Ascending aorta (tissue), 2 donors: Measurements from ENCODE around the gene NPTX1. TPM values are rescaled to one million over a fixed set of nuclear protein-coding genes. Genes with fewer than 3 reads are reported as not detected.

ENCODE experiments used
- DNase-seq, 2 donors: peaks; one replicate each; pipeline ENCODE4 v3.0.0-alpha.2; 2019; ENCODE audit warnings: low spot score in 2 of 2
- H3K27ac ChIP-seq, 2 donors: fragments of 200-600 bp; sonication (generic); one replicate each; pipeline ENCODE4 v1.5.1; 2016 to 2017; ENCODE audit warnings: mild to moderate bottlenecking in 1 of 2
- H3K27me3 ChIP-seq: fragments of 200-600 bp; sonication (generic); one replicate; pipeline ENCODE4 v1.5.1; 2017
- H3K36me3 ChIP-seq, 2 donors: fragments of 200-600 bp; sonication (generic); one replicate each; pipeline ENCODE4 v1.5.1; 2016
- H3K4me1 ChIP-seq, 2 donors: fragments of 200-600 bp; sonication (generic); one replicate each; pipeline ENCODE4 v1.5.1; 2016 to 2017; ENCODE audit warnings: mild to moderate bottlenecking in 1 of 2
- H3K4me3 ChIP-seq, 2 donors: fragments of 200-600 bp; sonication (generic); one replicate each; pipeline ENCODE4 v1.5.1; 2016 to 2017; ENCODE audit warnings: mild to moderate bottlenecking in 1 of 2
- H3K9me3 ChIP-seq, 2 donors: fragments of 200-600 bp; sonication (generic); one replicate each; pipeline ENCODE4 v1.5.1; 2016
- CTCF ChIP-seq, 3 experiments: fragments of 200-600 bp in 2 of 3; fragments of 450-650 bp in 1 of 3; sonication (generic) in 2 of 3; IDR thresholded peaks; one replicate each; pipeline ENCODE4 v1.5.1; 2016 to 2019; ENCODE audit warnings: antibody characterized with exemption in 3 of 3, mild to moderate bottlenecking in 1 of 3, moderate library complexity in 1 of 3
- intact Hi-C: fragments of 100-400 bp; cut with DNase I; formaldehyde crosslinking; loops from one replicate; pipeline ENCODE4 v1.15.1; 2023
- total RNA-seq: library from RNA; depleted of rRNA; stranded (reverse); fragments of >200 nt; gene quantifications from one replicate; pipeline ENCODE4 v1.1.0, GENCODE V29; 2016

The NPTX1 gene
- total RNA-seq, 1 donor from 2014 or later, result not detected

GRCh38 chr17:80487511-80487910, 11.1 kb upstream of the NPTX1 start:
- H3K4me1 ChIP-seq, result no peaks in the 10 kb centered on the region
- no peaks in the 10 kb centered on the region for H3K9me3 ChIP-seq
- no peak overlapping the region for H3K27ac ChIP-seq
- H3K4me3 ChIP-seq, result no peak overlapping the region
- no peak for TF ChIP-seq CTCF (IDR thresholded peaks at IDR 0.05)
- intact Hi-C loops, result no loop called here
- no peak for DNase-seq
- H3K27me3 ChIP-seq, result no peaks in the 10 kb centered on the region
- H3K36me3 ChIP-seq, result no peaks in the 10 kb centered on the region

GRCh38 chr17:80486692-80487091, 10.3 kb upstream of the NPTX1 start:
- H3K4me3 ChIP-seq, result no peak overlapping the region

GRCh38 chr17:80485846-80486245, 9.4 kb upstream of the NPTX1 start:
- intact Hi-C loops, result no loop called here
- H3K36me3 ChIP-seq, result no peaks in the 10 kb centered on the region
- H3K4me1 ChIP-seq, result no peaks in the 10 kb centered on the region
- no peak overlapping the region for H3K4me3 ChIP-seq
- H3K27ac ChIP-seq, result no peak overlapping the region
- H3K27me3 ChIP-seq, result peaks cover 5% of the 10 kb centered on the region
- DNase-seq, result no peak
- TF ChIP-seq CTCF (IDR thresholded peaks at IDR 0.05), result no peak
- H3K9me3 ChIP-seq, result no peaks in the 10 kb centered on the region

More at GRCh38 chr17:80486692-80487091, 10.3 kb upstream of the NPTX1 start:
- Histone ChIP-seq H3K9me3 (no peaks in the 10 kb centered on the region), H3K4me1 (no peaks in the 10 kb centered on the region), H3K27me3 (no peaks in the 10 kb centered on the region), H3K27ac (no peak overlapping the region), H3K36me3 (no peaks in the 10 kb centered on the region)
- DNase-seq, result no peak
- no peak for TF ChIP-seq CTCF (IDR thresholded peaks at IDR 0.05)
- intact Hi-C loops, result no loop called here

- Histone ChIP-seq H3K4me3 (no peak overlapping the region), H3K4me1 (peaks cover 7 to 8% of the 10 kb centered on the region in 2 donors), H3K9me3 (no peaks in the 10 kb centered on the region), H3K27me3 (peaks cover 18% of the 10 kb centered on the region), H3K27ac (no peak overlapping the region), H3K36me3 (no peaks in the 10 kb centered on the region)
- no peak for DNase-seq
- intact Hi-C loops, result no loop called here
- no peak for TF ChIP-seq CTCF (IDR thresholded peaks at IDR 0.05)
Observed at GRCh38 chr17:80482555-80483308, 6.3 kb upstream of the NPTX1 start.

- intact Hi-C loops, result no loop called here
- Histone ChIP-seq H3K4me1 (peaks cover 14 to 16% of the 10 kb centered on the region in 2 donors), H3K27ac (no peak overlapping the region), H3K9me3 (no peaks in the 10 kb centered on the region), H3K27me3 (peaks cover 26% of the 10 kb centered on the region), H3K4me3 (no peak overlapping the region), H3K36me3 (no peaks in the 10 kb centered on the region)
- no peak for TF ChIP-seq CTCF (IDR thresholded peaks at IDR 0.05)
- DNase-seq, result no peak
Observed at GRCh38 chr17:80482058-80482318, 5.6 kb upstream of the NPTX1 start.
